Endothelial cell of umbilical vein (primary cell): ENCODE measurements around the gene PDK2. TPM values are rescaled to one million over a fixed set of nuclear protein-coding genes. Genes with fewer than 3 reads are reported as not detected.

Experiments used
- BruUV-seq: library from RNA; stranded (reverse); fragments of 400-500 nt; replicated peaks from 2 replicates; lab custom pipeline; 2021; lab: Mats Ljungman, UMichigan
- CTCF ChIA-PET: fragments of 300-600, 350-600 bp; sonication (Branson Sonifier 250); formaldehyde crosslinking; loops from one replicate; lab custom pipeline; 2021; ENCODE audit warnings: antibody characterized with exemption, inconsistent platforms; lab: Charles Lee
- POLR2A ChIA-PET: fragments of 300-600, 350-600 bp; sonication (Branson Sonifier 250); formaldehyde crosslinking; loops from one replicate; lab custom pipeline; 2021; ENCODE audit warnings: antibody characterized with exemption, inconsistent platforms; lab: Charles Lee
- DNase-seq: peaks from one replicate; pipeline ENCODE4 v3.0.0-alpha.2; 2011; ENCODE audit warnings: low read depth, low spot score
- FAIRE-seq: peaks from 2 replicates; lab custom pipeline; 2011; peaks lifted over from hg19 to GRCh38; lab: Jason Lieb, UNC
- H2AFZ ChIP-seq: 2 replicates; pipeline ENCODE4 v1.6.0; 2012; ENCODE audit warnings: low read depth, low read length, control low read depth, inconsistent platforms
- H3K27ac ChIP-seq: 2 replicates; pipeline ENCODE4 v1.5.1; 2011; ENCODE audit warnings: low read depth, mild to moderate bottlenecking, control low read depth, low read length, moderate library complexity; ENCODE audit not compliant: insufficient read depth
- H3K27me3 ChIP-seq, 2 experiments: 2 replicates each; pipeline versions ENCODE4 v1.6.0 to v1.6.1; 2011; ENCODE audit warnings: low read length in 2 of 2, mixed read lengths in 1 of 2; ENCODE audit not compliant: control insufficient read depth in 2 of 2, insufficient read depth in 2 of 2
- H3K36me3 ChIP-seq, 2 experiments: 2 replicates in 1 of 2; 3 replicates in 1 of 2; pipeline ENCODE4 v1.5.1; 2011; ENCODE audit warnings: low read length in 2 of 2, mild to moderate bottlenecking in 1 of 2, moderate library complexity in 1 of 2; ENCODE audit not compliant: control insufficient read depth in 2 of 2, insufficient read depth in 2 of 2; ENCODE audit errors: extremely low read depth in 1 of 2
- H3K4me1 ChIP-seq: 3 replicates; pipeline ENCODE4 v1.5.1; 2011; ENCODE audit warnings: mild to moderate bottlenecking, low read length; ENCODE audit not compliant: control insufficient read depth, insufficient read depth; ENCODE audit errors: extremely low read depth
- H3K4me2 ChIP-seq: 2 replicates; pipeline ENCODE4 v1.6.1; 2011; ENCODE audit warnings: low read length, control low read depth, mixed read lengths; ENCODE audit not compliant: insufficient read depth
- H3K4me3 ChIP-seq, 3 experiments: fragments of 200-600 bp in 1 of 3; sonication (generic), shearing (Covaris generic) in 1 of 3; replicated peaks in 1 of 3; 2 replicates each; pipeline ENCODE4 v1.5.1; 2011 to 2016; ENCODE audit warnings: control low read depth in 3 of 3, low read length in 3 of 3, mild to moderate bottlenecking in 2 of 3, inconsistent platforms in 1 of 3, low read depth in 1 of 3, moderate library complexity in 1 of 3; ENCODE audit not compliant: insufficient read depth in 1 of 3
- H3K79me2 ChIP-seq: 2 replicates; pipeline ENCODE4 v1.6.0; 2012; ENCODE audit warnings: low read length, inconsistent platforms; ENCODE audit not compliant: control insufficient read depth, insufficient read depth
- H3K9ac ChIP-seq: replicated peaks from 2 replicates; pipeline ENCODE3; 2011; ENCODE audit warnings: low read length, control low read depth; ENCODE audit not compliant: insufficient read depth; ENCODE audit errors: extremely low read depth
- H3K9me1 ChIP-seq: replicated peaks from 3 replicates; pipeline ENCODE4 v1.6.0; 2011; ENCODE audit warnings: mild to moderate bottlenecking, low read length; ENCODE audit not compliant: control insufficient read depth, insufficient read depth; ENCODE audit errors: extremely low read depth
- H3K9me3 ChIP-seq: replicated peaks from 2 replicates; pipeline ENCODE4 v1.5.1; 2012; ENCODE audit warnings: low read length, inconsistent platforms; ENCODE audit not compliant: control insufficient read depth, insufficient read depth
- H4K20me1 ChIP-seq: replicated peaks from 2 replicates; pipeline ENCODE3; 2011; ENCODE audit warnings: mild to moderate bottlenecking, low read length; ENCODE audit not compliant: control insufficient read depth, insufficient read depth; ENCODE audit errors: extremely low read depth
- CTCF ChIP-seq, 2 donors: IDR thresholded peaks; 1 replicate in 1 of 2; 2 replicates in 1 of 2; pipeline ENCODE4 v1.5.1; 2011; ENCODE audit warnings: low read length in 2 of 2, mild to moderate bottlenecking in 2 of 2, moderate library complexity in 2 of 2, control low read depth in 1 of 2, inconsistent platforms in 1 of 2, low read depth in 1 of 2; ENCODE audit not compliant: insufficient read depth in 1 of 2; ENCODE audit errors: extremely low read depth in 1 of 2
- EZH2 ChIP-seq: IDR thresholded peaks from 2 replicates; pipeline ENCODE4 v1.6.1; 2012; ENCODE audit warnings: borderline replicate concordance, low read depth, mild to moderate bottlenecking, moderate library complexity, low read length, inconsistent platforms; ENCODE audit not compliant: severe bottlenecking
- GATA2 ChIP-seq: IDR thresholded peaks from 2 replicates; pipeline ENCODE4 v1.7.0; 2011; ENCODE audit warnings: low read depth, mild to moderate bottlenecking, moderate library complexity, mixed read lengths, low read length; ENCODE audit not compliant: insufficient read length, insufficient read depth
- JUN ChIP-seq: IDR thresholded peaks from 2 replicates; pipeline ENCODE4 v1.6.1; 2011; ENCODE audit warnings: borderline replicate concordance, low read depth; ENCODE audit not compliant: insufficient read length, insufficient read depth
- MAX ChIP-seq: IDR thresholded peaks from 2 replicates; pipeline ENCODE4 v1.6.1; 2011; ENCODE audit not compliant: insufficient read depth, insufficient read length
- POLR2A ChIP-seq: IDR thresholded peaks from 2 replicates; pipeline ENCODE4 v1.6.1; 2012; ENCODE audit warnings: low read depth, mild to moderate bottlenecking, control low read depth, low read length
- POLR2AphosphoS5 ChIP-seq: IDR thresholded peaks from 2 replicates; pipeline ENCODE4 v1.6.1; 2012; ENCODE audit warnings: low read depth, mild to moderate bottlenecking, control low read depth, low read length, moderate library complexity; ENCODE audit not compliant: insufficient read depth
- dilution Hi-C: fragments of 300-500 bp; cut with MboI; formaldehyde crosslinking; loops from one replicate; pipeline ENCODE4 v1.15.0; 2019; ENCODE audit warnings: low sequenced_read_pairs; ENCODE audit not compliant: extremely low pct_ligation_motif_present
- intact Hi-C: fragments of 100-400 bp; cut with micrococcal nuclease; formaldehyde crosslinking; loops from one replicate; pipeline ENCODE4 v1.10.0; 2022
- polyA plus RNA-seq, 4 experiments: library from polyadenylated mRNA; depleted of rRNA in 3 of 4; stranded (reverse) in 3 of 4; unstranded in 1 of 4; fragments of >200 nt; gene quantifications; 2 replicates each; pipeline versions ENCODE4 v1.2.1 to v1.2.3, GENCODE V29; 2011 to 2012; ENCODE audit warnings: missing spikeins in 1 of 4
- total RNA-seq: library from RNA; stranded (reverse); gene quantifications from 2 replicates; pipeline ENCODE4 v1.2.3, GENCODE V29; 2021

PDK2 gene
- total and polyA plus RNA-seq, 2 donors (not counting 3 experiments of a cell fraction or from before 2014, with no cell fraction given) = 21.3 to 114 TPM

- POLR2A ChIA-PET = no interaction called here
- BruUV-seq = no TSS peak
Measured at GRCh38 chr17:50076221-50076590, 18.9 kb upstream of the PDK2 start.

More at GRCh38 chr17:50076221-50076590, 18.9 kb upstream of the PDK2 start:
- no peak overlapping the region for H3K4me3 ChIP-seq
- intact Hi-C loops = no loop called here
- no peaks in the 10 kb centered on the region for H3K27me3 ChIP-seq
- H4K20me1 ChIP-seq = no peaks in the 10 kb centered on the region
- no peaks in the 10 kb centered on the region for H3K9me3 ChIP-seq
- no peak overlapping the region for H3K9ac ChIP-seq
- H3K9me1 ChIP-seq = no peaks in the 10 kb centered on the region
- dilution Hi-C loops = no loop called here
- CTCF ChIA-PET = interaction anchor here (1.1 to 7.8 kb wide), 2 partner anchors 18 to 48 kb away, joined by 4 to 84 read pairs; no protein-coding TSS in a partner anchor
- H3K4me2 ChIP-seq = no peak overlapping the region
- no peak overlapping the region for H3K27ac ChIP-seq
- FAIRE-seq (no peak), DNase-seq (no peak)
- H3K4me1 ChIP-seq = no peaks in the 10 kb centered on the region
- peaks cover 7 to 55% of the 10 kb centered on the region in 2 experiments for H3K36me3 ChIP-seq
- no peak overlapping the region for H2AFZ ChIP-seq
- no peak for TF ChIP-seq POLR2A
- TF ChIP-seq GATA2 = no peak
- no peak for TF ChIP-seq EZH2
- TF ChIP-seq CTCF (IDR thresholded peaks at IDR 0.05; ENCODE audit: extremely low read depth in 1 of 2, insufficient read depth in 1 of 2, low read depth in 1 of 2, low read length in 2 of 2) = no peak
- TF ChIP-seq JUN = no peak
- TF ChIP-seq MAX = no peak
- TF ChIP-seq POLR2AphosphoS5 = no peak
- no peaks in the 10 kb centered on the region for H3K79me2 ChIP-seq
